HG02981 (cell line): ENCODE results near the gene COL5A3.
"Not testable (repeated sequence)": the region's sequence is repeated elsewhere in the genome, so short reads cannot be mapped to it uniquely, and the experiment has no call there.

Source experiments
- ATAC-seq: cut with Tn5 transposase; IDR thresholded peaks from one replicate; pipeline ENCODE4 v1.9.1; 2021; ENCODE audit warnings: mild to moderate bottlenecking, moderate library complexity; ENCODE audit not compliant: unreplicated experiment

The COL5A3 gene

GRCh38 chr19:10010247-10010691, at the start of gene COL5A3:
Gene COL5A3, minus strand, starts transcription at chr19:10010504. Its CDS starts 119 bp downstream, at chr19:10010385.
- no peak for ATAC-seq

- no peak for ATAC-seq
Measured at GRCh38 chr19:10052602-10053360, 42.5 kb upstream of the COL5A3 start.

DNA sequence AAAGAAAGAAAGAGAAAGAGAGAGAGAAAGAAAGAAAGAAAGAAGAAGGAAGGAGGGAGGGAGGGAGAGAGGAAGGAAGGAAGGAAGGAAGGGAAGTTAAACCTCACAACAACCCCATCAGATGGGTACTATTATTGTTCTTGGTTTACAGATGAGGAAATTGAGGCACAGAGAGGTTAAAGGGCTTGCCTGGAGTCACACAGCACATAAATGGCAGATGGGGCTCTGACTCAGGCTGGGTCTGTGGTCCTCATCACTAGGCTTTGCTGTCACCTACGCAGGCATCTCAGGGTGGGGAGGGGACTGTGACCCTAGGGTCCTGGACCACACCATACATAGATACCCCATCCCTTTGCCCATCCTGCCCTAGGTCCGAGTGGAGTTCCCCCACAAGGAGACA, 39.3 kb upstream of the COL5A3 start:
- no peak for ATAC-seq

DNA sequence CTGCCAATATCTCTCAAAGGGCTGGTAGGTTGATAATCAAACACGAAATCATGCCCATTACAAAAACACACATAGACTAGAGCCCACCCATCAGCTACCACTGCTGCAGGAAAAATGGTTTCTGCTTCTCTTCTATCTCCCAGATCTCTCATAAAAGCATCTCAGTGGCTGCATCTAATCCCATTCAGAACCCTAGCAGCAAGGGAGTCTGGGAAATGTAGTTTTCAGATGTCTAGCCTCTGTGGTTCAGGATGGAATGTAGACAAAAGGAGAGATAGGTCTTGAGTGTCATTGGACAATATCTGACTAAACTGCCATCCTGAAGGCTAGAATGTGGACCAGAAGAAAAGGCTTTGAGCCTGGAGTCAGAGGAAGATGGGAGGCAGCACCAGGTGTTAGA, 35.1 kb upstream of the COL5A3 start:
- no peak for ATAC-seq

GRCh38 chr19:10044390-10044789, 34.1 kb upstream of the COL5A3 start:
- ATAC-seq = no peak

DNA sequence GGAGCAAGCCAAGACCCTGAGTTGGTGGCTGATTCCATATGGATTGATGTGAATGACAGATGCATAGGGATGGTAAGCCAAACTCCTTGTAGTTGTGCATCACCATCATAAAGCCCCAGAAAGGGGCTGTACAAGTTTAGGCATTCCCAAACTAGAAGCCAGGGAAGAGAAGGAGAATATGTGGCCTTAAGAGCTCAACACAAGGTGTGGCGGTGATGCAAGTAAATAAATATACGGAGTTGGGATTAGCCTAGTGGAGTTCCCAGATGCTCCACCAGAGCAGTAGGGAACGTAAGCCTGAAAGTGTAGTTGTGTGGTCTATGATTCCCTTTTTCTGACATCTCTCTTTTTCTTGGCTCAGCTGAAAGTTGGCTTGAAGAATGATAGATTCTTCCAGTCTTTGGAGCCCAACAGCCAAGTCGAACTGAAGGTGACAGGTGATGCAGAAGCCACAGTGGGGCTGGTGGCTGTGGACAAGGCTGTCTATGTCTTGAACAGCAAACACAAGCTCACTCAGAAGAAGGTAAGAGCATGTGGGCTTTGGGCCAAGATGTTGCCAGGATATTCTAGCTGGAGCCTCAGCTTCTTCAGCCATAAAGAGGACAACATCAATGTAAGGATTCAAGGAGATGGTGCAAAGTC, 33.1 kb upstream of the COL5A3 start:
- ATAC-seq = no peak

DNA sequence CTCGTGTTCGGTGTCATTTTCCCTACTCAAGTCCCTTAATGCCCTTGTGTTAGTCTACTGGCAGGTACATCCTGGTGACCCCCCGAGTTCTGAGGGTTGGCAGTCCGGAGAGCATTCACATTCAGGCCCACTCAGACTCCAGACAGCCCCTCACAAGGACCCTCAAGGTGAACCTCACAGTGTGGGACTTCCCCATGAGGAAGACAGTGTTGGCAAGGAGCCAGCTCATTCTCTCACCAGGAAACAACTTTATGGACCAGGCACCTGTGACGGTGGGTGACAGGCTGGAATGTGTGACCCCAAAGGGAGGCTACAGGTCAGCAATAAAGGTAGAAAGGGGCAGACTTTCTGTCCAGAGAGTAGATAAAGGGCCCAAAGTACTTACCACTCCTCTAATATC, 27.5 kb upstream of the COL5A3 start:
- ATAC-seq = no peak

DNA sequence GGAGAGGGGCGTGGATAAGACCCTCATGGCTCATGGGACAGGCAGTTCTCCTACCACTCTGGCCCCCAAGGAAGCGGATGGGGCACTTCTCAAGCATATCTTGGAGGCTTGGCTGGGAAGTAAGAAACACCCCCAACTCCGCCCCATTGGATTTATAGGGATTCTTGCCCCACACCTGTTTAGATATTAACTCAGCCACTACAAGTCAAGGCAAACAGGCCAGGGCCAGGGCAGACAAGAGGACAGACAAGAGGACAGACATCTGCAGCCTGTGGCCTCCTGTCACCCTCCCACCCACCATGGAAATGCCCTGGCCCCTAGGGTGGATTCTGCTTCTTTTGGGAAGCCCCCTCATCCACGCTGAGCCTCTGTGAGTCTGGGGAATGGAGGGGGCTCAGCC, 27.1 kb upstream of the COL5A3 start:
- no peak for ATAC-seq

- ATAC-seq = no peak
Measured at GRCh38 chr19:10036601-10037071, 26.3 kb upstream of the COL5A3 start.

DNA sequence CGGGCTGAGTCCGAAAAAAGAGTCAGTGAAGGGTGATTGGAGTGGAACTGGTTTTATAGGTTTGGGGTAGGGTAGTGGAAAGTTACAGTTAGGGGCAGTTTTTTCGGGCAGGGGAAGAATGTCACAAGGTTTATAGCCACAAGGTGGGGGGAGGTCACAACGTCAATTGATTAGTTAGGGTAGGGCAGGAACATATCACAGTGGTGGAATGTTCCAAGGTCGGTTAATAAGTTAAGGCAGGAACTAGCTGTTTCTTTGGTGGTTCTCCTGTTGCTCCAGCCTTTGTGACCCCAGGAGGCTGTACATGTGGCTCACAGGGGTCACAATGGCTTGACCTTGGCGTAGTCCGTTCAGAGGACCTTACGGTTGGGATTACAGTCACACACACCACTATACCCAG, 23.3 kb upstream of the COL5A3 start:
- ATAC-seq = no peak

- ATAC-seq = no peak
Measured at GRCh38 chr19:10027158-10027997, 17.1 kb upstream of the COL5A3 start.

DNA sequence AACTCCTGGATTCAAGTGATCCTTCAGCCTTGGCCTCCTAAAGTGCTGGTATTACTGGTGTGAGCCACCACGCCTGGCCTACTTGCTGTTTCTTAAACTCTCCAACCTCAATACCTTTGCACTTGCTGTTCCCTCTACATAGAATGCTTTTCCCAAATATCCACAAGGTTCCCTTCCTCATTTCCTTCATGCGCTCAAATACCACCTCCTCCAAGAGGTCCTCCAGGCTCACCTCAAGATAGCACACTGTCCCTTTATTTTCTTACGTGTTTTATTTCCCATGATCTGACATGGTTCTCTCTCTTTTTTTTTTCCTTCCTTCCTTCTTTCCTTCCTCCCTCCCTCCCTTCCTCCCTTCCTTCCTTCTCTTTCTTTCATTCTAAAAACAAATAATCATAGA, 16.4 kb upstream of the COL5A3 start:
- no peak for ATAC-seq

DNA sequence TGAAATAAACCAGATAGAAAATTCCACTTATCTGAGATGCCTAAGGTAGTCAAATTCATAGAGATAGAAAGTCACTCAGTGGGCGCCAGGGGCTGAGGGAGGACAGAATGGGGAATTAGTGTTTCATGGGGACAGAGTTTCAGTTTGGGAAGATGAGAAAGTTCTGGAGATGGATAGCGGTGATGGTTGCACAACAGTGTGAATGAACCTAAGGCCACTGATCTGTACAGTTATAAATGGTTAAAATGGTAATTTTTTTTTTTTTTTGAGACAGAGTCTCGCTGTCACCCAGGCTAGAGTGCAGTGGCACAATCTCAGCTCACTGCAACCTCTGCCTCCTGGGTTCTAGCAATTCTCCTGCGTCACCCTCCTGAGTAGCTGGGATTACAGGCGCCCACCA, 12.8 kb upstream of the COL5A3 start:
- ATAC-seq = not testable (repeated sequence)

DNA sequence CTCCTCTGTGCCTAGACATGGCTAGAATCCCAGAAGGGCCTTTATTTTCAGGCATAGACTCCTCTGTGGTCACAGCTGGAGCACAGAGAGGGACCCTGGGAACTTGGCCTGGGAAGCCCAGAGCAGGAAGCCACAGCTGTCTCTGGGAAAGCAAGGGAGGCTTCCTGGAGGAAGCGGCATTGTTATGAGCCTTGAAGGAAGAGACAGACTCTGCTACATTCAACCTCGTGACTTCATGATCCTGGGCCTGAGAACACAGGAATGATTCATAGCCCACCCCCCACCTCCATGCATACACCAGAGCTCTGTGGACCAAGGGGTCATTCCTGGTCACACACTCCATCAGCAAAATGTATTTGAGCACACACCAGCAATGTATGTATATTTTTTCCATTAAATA, 11.6 kb upstream of the COL5A3 start:
- no peak for ATAC-seq

- no peak for ATAC-seq
Measured at GRCh38 chr19:10021446-10021845, 11.1 kb upstream of the COL5A3 start.

- ATAC-seq = no peak
Measured at GRCh38 chr19:10020851-10021250, 10.5 kb upstream of the COL5A3 start.

- no peak for ATAC-seq
Measured at GRCh38 chr19:10019246-10019645, 8.9 kb upstream of the COL5A3 start.

- ATAC-seq = no peak
Measured at GRCh38 chr19:10018786-10019185, 8.5 kb upstream of the COL5A3 start.

DNA sequence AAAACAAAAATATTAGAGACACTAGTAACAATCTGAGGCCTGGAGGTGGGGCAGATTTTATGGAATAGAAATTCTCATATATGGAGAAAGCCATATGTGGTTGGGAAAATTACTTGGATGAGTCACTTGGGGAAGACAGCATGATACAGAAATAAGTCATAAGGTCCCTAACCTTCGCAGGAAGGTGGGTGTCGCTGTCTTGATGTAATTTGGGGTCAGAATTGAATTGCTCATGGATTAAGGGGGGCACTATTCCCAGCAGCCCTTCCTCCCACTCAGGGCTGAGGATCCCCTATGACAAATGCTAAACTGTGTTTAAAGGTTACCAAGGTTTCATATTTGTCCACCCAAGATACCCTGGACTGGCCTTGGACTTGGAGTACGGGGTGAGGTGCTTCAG, 8.0 kb upstream of the COL5A3 start:
- no peak for ATAC-seq

DNA sequence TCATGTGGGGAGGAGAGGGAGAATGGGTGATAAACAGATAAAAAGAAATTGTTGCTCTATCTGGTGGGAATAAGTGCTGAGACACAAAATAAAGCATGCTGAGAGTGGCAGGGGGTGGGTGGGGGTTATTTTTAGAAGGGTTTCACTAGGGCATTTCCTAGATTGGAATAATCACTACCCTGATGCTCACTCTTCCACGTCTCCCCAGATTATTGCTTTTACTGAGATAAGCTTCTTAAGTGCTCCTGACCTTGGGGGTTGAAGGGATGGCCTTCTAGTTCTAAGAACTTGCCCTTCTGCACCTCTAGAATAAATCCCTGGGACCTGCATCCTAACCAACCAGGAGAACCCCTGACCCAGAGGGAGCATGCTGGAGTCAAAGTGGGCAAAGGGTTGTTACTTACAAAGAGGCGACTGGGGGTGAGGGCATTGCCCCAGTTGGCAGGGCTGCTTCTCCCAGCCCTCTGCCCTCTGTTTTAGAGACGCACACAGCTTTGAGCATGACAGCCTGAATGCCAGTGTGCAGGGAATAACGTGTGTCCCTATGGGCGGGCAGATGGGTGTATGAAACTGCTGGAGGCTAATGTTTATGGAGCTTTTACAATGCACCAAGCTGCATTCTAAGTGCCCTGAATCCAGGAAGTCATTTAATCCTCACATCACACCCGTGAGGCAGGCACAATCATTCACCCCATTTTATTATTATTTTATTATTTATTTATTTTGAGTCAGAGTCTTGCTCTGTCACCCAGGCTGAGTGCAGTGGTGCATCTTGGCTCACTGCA, 3.7 kb upstream of the COL5A3 start:
- ATAC-seq = no peak

GRCh38 chr19:10013316-10013715, 3.0 kb upstream of the COL5A3 start, which contains the start of gene RDH8:
Gene RDH8, plus strand, starts transcription at chr19:10013483. Its CDS starts 15 bp downstream, at chr19:10013498.
- ATAC-seq = no peak
